Gastroesophageal sphincter (tissue), 3 donors: Measurements from ENCODE around the gene KLF6.

Experiments
- CTCF ChIP-seq, 4 experiments: fragments of 200-600 bp in 2 of 4; fragments of 450-650 bp in 2 of 4; sonication (generic) in 1 of 4; IDR thresholded peaks; one replicate each; pipeline ENCODE4 v1.5.1; 2017 to 2019; ENCODE audit warnings: antibody characterized with exemption in 4 of 4, mild to moderate bottlenecking in 2 of 4, moderate library complexity in 2 of 4
- EP300 ChIP-seq: sonication (generic); formaldehyde crosslinking; IDR thresholded peaks from one replicate; pipeline ENCODE4 v1.6.1; 2017; ENCODE audit warnings: antibody characterized with exemption, mild to moderate bottlenecking
- POLR2A ChIP-seq, 2 donors: fragments of 450-650 bp; IDR thresholded peaks; one replicate each; pipeline ENCODE4 v1.6.1; 2017; ENCODE audit warnings: antibody characterized with exemption in 2 of 2, mild to moderate bottlenecking in 2 of 2, moderate library complexity in 1 of 2

- TF ChIP-seq POLR2A (IDR thresholded peaks at IDR 0.05) (no peak), EP300 (no peak), CTCF (IDR thresholded peaks at IDR 0.05) (no peak)
Observed at GRCh38 chr10:3801558-3802192, 16.7 kb upstream of the KLF6 start.
